Endodermal cell (in vitro differentiated cells): ENCODE results near the gene NXT1. TPM values are rescaled to one million over a fixed set of nuclear protein-coding genes. Genes with fewer than 3 reads are reported as not detected.

Experiments used
- DNase-seq: peaks from one replicate; pipeline ENCODE4 v3.0.0-alpha.2; 2017
- H3K27ac ChIP-seq: 2 replicates; pipeline ENCODE4 v1.5.1; 2013; ENCODE audit warnings: mild to moderate bottlenecking, low read depth, low read length, moderate library complexity
- H3K27me3 ChIP-seq: 2 replicates; pipeline ENCODE4 v1.6.1; 2013; ENCODE audit warnings: mild to moderate bottlenecking, low read length, moderate library complexity; ENCODE audit not compliant: insufficient read depth, control insufficient read depth, poor library complexity, severe bottlenecking
- H3K36me3 ChIP-seq: 2 replicates; pipeline ENCODE4 v1.7.0; 2013; ENCODE audit warnings: mild to moderate bottlenecking, low read length, moderate library complexity; ENCODE audit not compliant: control insufficient read depth, insufficient read depth
- H3K4me1 ChIP-seq: one replicate; pipeline ENCODE4 v1.7.0; 2013; ENCODE audit warnings: low read length; ENCODE audit not compliant: control insufficient read depth, insufficient read depth
- H3K4me3 ChIP-seq: 2 replicates; pipeline ENCODE4 v1.5.1; 2013; ENCODE audit warnings: mild to moderate bottlenecking, low read length, moderate library complexity
- H3K9ac ChIP-seq: 2 replicates; pipeline ENCODE4 v1.6.1; 2013; ENCODE audit warnings: mild to moderate bottlenecking, low read length, moderate library complexity; ENCODE audit not compliant: poor library complexity, severe bottlenecking; ENCODE audit errors: extremely low read depth
- H3K9me3 ChIP-seq: 2 replicates; pipeline ENCODE4 v1.6.1; 2013; ENCODE audit warnings: mild to moderate bottlenecking, low read length, moderate library complexity; ENCODE audit not compliant: control insufficient read depth
- H3K27ac Mint-ChIP-seq: 2 replicates; pipeline ENCODE4 v1.8.0; 2020; ENCODE audit warnings: mixed read lengths
- H3K27me3 Mint-ChIP-seq: 2 replicates; pipeline ENCODE4 v1.8.0; 2021; ENCODE audit warnings: mild to moderate bottlenecking, mixed read lengths; ENCODE audit not compliant: insufficient read depth
- H3K36me3 Mint-ChIP-seq: 2 replicates; pipeline ENCODE4 v1.8.0; 2020; ENCODE audit warnings: low read depth, mixed read lengths
- H3K4me1 Mint-ChIP-seq: 2 replicates; pipeline ENCODE4 v1.8.0; 2020; ENCODE audit warnings: mixed read lengths
- H3K4me3 Mint-ChIP-seq: 2 replicates; pipeline ENCODE4 v1.8.0; 2020; ENCODE audit warnings: mild to moderate bottlenecking, moderate library complexity, mixed read lengths
- H3K9me3 Mint-ChIP-seq: 2 replicates; pipeline ENCODE4 v1.8.0; 2020; ENCODE audit warnings: mild to moderate bottlenecking, mixed read lengths
- WGBS, 2 experiments: methylation state at CpG; one replicate each; pipeline versions ENCODE4 v1.1.5 to v1.1.7; 2013; ENCODE audit warnings: missing lambda C conversion rate in 2 of 2, mixed read lengths in 1 of 2; ENCODE audit not compliant: insufficient coverage in 1 of 2, insufficient read length in 1 of 2; 5-methylcytosine and 5-hydroxymethylcytosine counted together
- total RNA-seq, 2 donors: library from RNA; stranded (reverse); fragmentation: NEBNext Ultra II Directional in 1 of 2; extraction: Animal tissue kit (Norgen Biotek cat#: 25700) in 1 of 2; gene quantifications; 2 replicates in 1 of 2; 3 replicates in 1 of 2; pipeline ENCODE4 v1.2.1, GENCODE V29; 2021
- TF ChIP-seq, protein P1 (sequence below): fragments of 200-600 bp; sonication (generic); conservative IDR thresholded peaks from 2 replicates; pipeline ENCODE4 v1.5.0; 2021; ENCODE audit warnings: antibody characterized with exemption, mild to moderate bottlenecking

The NXT1 gene
- total RNA-seq, 2 donors from 2014 or later: 16.8 to 19.5 TPM

DNA sequence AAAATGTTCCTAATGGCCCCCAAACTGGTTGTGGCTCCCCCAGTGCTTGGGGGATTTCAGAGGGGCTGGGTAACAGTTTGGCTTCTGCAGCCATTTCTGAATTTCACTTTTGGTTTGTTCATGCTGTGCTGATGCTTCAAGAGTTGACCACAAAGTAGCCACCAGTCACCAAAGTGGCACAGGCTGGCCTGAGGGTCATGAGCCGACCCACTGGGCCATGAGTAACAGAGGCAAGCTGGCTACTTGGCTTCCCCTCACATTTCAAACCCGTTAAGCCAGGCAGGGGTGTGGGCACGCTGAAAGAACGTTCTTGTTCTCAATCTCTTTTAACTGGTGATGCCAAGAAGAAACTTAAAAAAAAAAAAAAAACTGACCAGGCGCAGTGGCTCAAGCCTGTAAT, 15.1 kb upstream of the NXT1 start:
- Mint-ChIP-seq H3K27me3 (no peaks in the 10 kb centered on the region), H3K9me3 (no peaks in the 10 kb centered on the region), H3K4me3 (no peak overlapping the region), H3K27ac (no peak overlapping the region), H3K36me3 (no peaks in the 10 kb centered on the region), H3K4me1 (peaks cover under 1% of the 10 kb centered on the region)
- H3K36me3 ChIP-seq: no peaks in the 10 kb centered on the region
- whole genome bisulfite sequencing, 2 experiments: 91 to 92% methylated on average over 4 to 5 of the region's 5 CpGs
- no peak overlapping the region for H3K4me3 ChIP-seq
- no peaks in the 10 kb centered on the region for H3K4me1 ChIP-seq
- H3K27me3 ChIP-seq: no peaks in the 10 kb centered on the region
- TF ChIP-seq, protein P1, sequence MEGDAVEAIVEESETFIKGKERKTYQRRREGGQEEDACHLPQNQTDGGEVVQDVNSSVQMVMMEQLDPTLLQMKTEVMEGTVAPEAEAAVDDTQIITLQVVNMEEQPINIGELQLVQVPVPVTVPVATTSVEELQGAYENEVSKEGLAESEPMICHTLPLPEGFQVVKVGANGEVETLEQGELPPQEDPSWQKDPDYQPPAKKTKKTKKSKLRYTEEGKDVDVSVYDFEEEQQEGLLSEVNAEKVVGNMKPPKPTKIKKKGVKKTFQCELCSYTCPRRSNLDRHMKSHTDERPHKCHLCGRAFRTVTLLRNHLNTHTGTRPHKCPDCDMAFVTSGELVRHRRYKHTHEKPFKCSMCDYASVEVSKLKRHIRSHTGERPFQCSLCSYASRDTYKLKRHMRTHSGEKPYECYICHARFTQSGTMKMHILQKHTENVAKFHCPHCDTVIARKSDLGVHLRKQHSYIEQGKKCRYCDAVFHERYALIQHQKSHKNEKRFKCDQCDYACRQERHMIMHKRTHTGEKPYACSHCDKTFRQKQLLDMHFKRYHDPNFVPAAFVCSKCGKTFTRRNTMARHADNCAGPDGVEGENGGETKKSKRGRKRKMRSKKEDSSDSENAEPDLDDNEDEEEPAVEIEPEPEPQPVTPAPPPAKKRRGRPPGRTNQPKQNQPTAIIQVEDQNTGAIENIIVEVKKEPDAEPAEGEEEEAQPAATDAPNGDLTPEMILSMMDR: no peak
- H3K9me3 ChIP-seq: no peaks in the 10 kb centered on the region
- DNase-seq: no peak
- H3K9ac ChIP-seq: no peak overlapping the region
- H3K27ac ChIP-seq: no peak overlapping the region

DNA sequence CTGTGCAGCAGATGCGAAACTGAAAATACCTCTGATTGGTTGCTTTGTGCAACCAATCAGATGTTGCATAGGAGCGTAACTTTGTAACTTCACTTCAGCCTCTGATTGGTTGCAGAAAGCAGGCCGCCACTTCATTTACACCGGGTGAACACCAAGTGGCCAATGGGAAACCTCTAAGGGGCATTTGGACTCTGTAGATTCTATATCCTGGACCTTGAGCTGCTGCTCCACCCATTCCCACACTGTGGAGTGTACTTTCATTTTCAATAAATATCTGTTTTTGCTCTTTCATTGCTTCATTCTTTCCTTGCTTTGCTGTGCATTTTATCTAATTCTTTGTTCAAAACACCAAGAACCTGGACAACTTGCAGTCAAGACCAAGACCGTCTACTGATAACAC, 14.1 kb upstream of the NXT1 start:
- Mint-ChIP-seq H3K9me3 (no peaks in the 10 kb centered on the region), H3K27ac (no peak overlapping the region), H3K4me1 (peaks cover 6% of the 10 kb centered on the region), H3K27me3 (no peaks in the 10 kb centered on the region), H3K4me3 (no peak overlapping the region), H3K36me3 (no peaks in the 10 kb centered on the region)
- DNase-seq: no peak
- 96% methylated on average over 5 of the region's 5 CpGs for WGBS, 2 experiments
- TF ChIP-seq, protein P1: no peak
- no peak overlapping the region for H3K27ac ChIP-seq
- no peaks in the 10 kb centered on the region for H3K27me3 ChIP-seq
- H3K4me3 ChIP-seq: no peak overlapping the region
- no peaks in the 10 kb centered on the region for H3K4me1 ChIP-seq
- H3K9ac ChIP-seq: no peak overlapping the region
- H3K9me3 ChIP-seq: no peaks in the 10 kb centered on the region
- no peaks in the 10 kb centered on the region for H3K36me3 ChIP-seq

DNA sequence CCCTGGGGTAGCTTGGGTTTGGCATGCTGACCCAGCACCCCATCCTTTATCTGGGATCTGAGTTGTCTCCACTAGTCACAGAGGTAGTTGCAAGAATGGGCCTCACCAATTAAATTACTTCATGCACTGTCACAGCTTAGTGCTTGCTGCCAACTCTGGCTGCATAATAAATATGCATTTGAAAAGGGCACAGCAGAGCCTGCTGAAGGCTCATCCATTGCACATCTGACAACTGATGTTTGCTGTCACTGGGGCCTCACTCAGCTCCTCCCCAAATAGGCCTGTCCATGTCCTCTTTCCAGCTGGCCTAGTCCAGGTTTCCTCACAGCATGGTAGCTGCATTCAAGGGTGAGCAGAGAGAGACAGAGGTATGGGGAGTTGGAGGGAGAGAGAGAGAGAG, 13.3 kb upstream of the NXT1 start:
- Mint-ChIP-seq H3K9me3 (no peaks in the 10 kb centered on the region), H3K4me3 (no peak overlapping the region), H3K36me3 (no peaks in the 10 kb centered on the region), H3K27ac (no peak overlapping the region), H3K4me1 (peaks cover 6% of the 10 kb centered on the region), H3K27me3 (no peaks in the 10 kb centered on the region)
- DNase-seq: no peak
- no peaks in the 10 kb centered on the region for H3K4me1 ChIP-seq
- TF ChIP-seq, protein P1: no peak
- H3K36me3 ChIP-seq: no peaks in the 10 kb centered on the region
- H3K9me3 ChIP-seq: no peaks in the 10 kb centered on the region
- no peak overlapping the region for H3K9ac ChIP-seq
- H3K4me3 ChIP-seq: no peak overlapping the region
- H3K27ac ChIP-seq: no peak overlapping the region
- no peaks in the 10 kb centered on the region for H3K27me3 ChIP-seq
